WERI-Rb-1 (cell line): ENCODE data around the gene NTRK3.

Source experiments
- DNase-seq: peaks from one replicate; pipeline ENCODE4 v3.0.0-alpha.2; 2020
- H3K27ac ChIP-seq: fragments of 250-450 bp; sonication (Bioruptor Pico); 2 replicates; pipeline ENCODE4 v1.5.1; 2020; ENCODE audit warnings: mild to moderate bottlenecking, moderate library complexity
- H3K27me3 ChIP-seq: fragments of 250-450 bp; sonication (Bioruptor Pico); 2 replicates; pipeline ENCODE4 v1.5.1; 2021; ENCODE audit warnings: mild to moderate bottlenecking, low read depth, moderate library complexity; ENCODE audit not compliant: insufficient read depth, severe bottlenecking
- H3K36me3 ChIP-seq: fragments of 250-450 bp; sonication (Bioruptor Pico); 2 replicates; pipeline ENCODE4 v1.5.1; 2020; ENCODE audit warnings: mild to moderate bottlenecking, moderate library complexity
- H3K4me3 ChIP-seq: 2 replicates; pipeline ENCODE4 v1.5.1; 2011; ENCODE audit warnings: low read depth, mild to moderate bottlenecking, control low read depth, low read length
- H3K9me3 ChIP-seq: fragments of 250-450 bp; sonication (Bioruptor Pico); 2 replicates; pipeline ENCODE4 v1.5.1; 2021; ENCODE audit warnings: mild to moderate bottlenecking, moderate library complexity; ENCODE audit not compliant: severe bottlenecking
- CTCF ChIP-seq: IDR thresholded peaks from 2 replicates; pipeline ENCODE4 v1.5.1; 2011; ENCODE audit warnings: low read depth, mild to moderate bottlenecking, control low read depth, inconsistent platforms, low read length

The NTRK3 gene

GRCh38 chr15:88257311-88258092, 963 bp upstream of the NTRK3 start:
- peaks cover 81% of the 10 kb centered on the region for H3K27me3 ChIP-seq
- TF ChIP-seq CTCF, result no peak
- H3K36me3 ChIP-seq, result no peaks in the 10 kb centered on the region
- DNase-seq, result no peak
- H3K9me3 ChIP-seq, result no peaks in the 10 kb centered on the region
- no peak overlapping the region for H3K27ac ChIP-seq
- H3K4me3 ChIP-seq, result no peak overlapping the region; the same call in 1 of the 2 replicates

- H3K36me3 ChIP-seq, result no peaks in the 10 kb centered on the region
- peak overlapping the region; percentile 23; the same call in 1 of the 2 replicates for H3K4me3 ChIP-seq
- H3K27me3 ChIP-seq, result peaks cover 85% of the 10 kb centered on the region
- H3K27ac ChIP-seq, result no peak overlapping the region
- peak; percentile 53 for DNase-seq
- H3K9me3 ChIP-seq, result no peaks in the 10 kb centered on the region
- no peak for TF ChIP-seq CTCF
Measured at GRCh38 chr15:88255484-88256278, 858 bp downstream of the NTRK3 start.

- H3K4me3 ChIP-seq, result no peak overlapping the region
- peaks cover 81% of the 10 kb centered on the region for H3K27me3 ChIP-seq
- no peaks in the 10 kb centered on the region for H3K9me3 ChIP-seq
- TF ChIP-seq CTCF, result no peak
- no peaks in the 10 kb centered on the region for H3K36me3 ChIP-seq
- DNase-seq, result no peak
- no peak overlapping the region for H3K27ac ChIP-seq
Measured at GRCh38 chr15:88255087-88255483, 1.5 kb downstream of the NTRK3 start.

GRCh38 chr15:88252441-88252840, 4.1 kb downstream of the NTRK3 start:
- no peaks in the 10 kb centered on the region for H3K36me3 ChIP-seq
- H3K4me3 ChIP-seq, result no peak overlapping the region
- H3K9me3 ChIP-seq, result no peaks in the 10 kb centered on the region
- no peak for DNase-seq
- TF ChIP-seq CTCF, result no peak
- H3K27ac ChIP-seq, result no peak overlapping the region
- peaks cover 64% of the 10 kb centered on the region for H3K27me3 ChIP-seq

- Histone ChIP-seq H3K4me3 (no peak overlapping the region), H3K27me3 (peaks cover 67% of the 10 kb centered on the region), H3K27ac (no peak overlapping the region), H3K9me3 (no peaks in the 10 kb centered on the region), H3K36me3 (no peaks in the 10 kb centered on the region)
- no peak for DNase-seq
- TF ChIP-seq CTCF, result no peak
Measured at GRCh38 chr15:88250826-88251225, 5.7 kb downstream of the NTRK3 start.
